Ovary (tissue), 3 donors: Measurements from ENCODE around the gene CLDN15.

Experiments
- EP300 ChIP-seq: sonication (generic); formaldehyde crosslinking; IDR thresholded peaks from one replicate; pipeline ENCODE4 v1.6.1; 2017; ENCODE audit warnings: antibody characterized with exemption
- POLR2A ChIP-seq: fragments of 450-650 bp; IDR thresholded peaks from one replicate; pipeline ENCODE4 v1.6.1; 2017; ENCODE audit warnings: antibody characterized with exemption, mild to moderate bottlenecking, moderate library complexity
- TF ChIP-seq, protein P1 (sequence below), 3 donors: fragments of 450-650 bp in 2 of 3; fragments of 200-600 bp in 1 of 3; IDR thresholded peaks; one replicate each; pipeline versions ENCODE4 v1.5.1 to v1.8.0; 2016 to 2022; ENCODE audit warnings: antibody characterized with exemption in 3 of 3, mild to moderate bottlenecking in 1 of 3
- donor health status: DM: no; HTN: no; CAD: no.

DNA sequence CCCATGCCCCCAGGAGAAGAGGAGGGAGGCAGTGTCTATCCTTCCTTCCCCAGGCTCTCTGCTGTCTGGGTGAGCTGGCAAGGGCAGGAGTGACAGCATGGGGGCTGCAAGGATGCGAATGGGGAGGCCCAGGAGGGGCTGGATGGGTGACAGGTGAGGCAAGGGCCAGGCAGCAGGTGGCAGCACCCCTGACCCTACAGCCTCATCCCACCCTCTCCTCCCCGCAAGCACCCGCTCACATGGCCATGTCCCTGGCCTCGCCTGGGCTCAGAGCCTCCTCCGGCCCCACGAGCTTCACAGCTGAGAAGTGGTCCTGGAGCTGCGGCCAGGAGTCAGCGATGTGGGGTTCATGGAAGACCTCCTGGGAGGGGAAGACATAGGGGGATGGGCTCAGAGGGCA, 25.6 kb downstream of the CLDN15 start:
- TF ChIP-seq, protein P1, sequence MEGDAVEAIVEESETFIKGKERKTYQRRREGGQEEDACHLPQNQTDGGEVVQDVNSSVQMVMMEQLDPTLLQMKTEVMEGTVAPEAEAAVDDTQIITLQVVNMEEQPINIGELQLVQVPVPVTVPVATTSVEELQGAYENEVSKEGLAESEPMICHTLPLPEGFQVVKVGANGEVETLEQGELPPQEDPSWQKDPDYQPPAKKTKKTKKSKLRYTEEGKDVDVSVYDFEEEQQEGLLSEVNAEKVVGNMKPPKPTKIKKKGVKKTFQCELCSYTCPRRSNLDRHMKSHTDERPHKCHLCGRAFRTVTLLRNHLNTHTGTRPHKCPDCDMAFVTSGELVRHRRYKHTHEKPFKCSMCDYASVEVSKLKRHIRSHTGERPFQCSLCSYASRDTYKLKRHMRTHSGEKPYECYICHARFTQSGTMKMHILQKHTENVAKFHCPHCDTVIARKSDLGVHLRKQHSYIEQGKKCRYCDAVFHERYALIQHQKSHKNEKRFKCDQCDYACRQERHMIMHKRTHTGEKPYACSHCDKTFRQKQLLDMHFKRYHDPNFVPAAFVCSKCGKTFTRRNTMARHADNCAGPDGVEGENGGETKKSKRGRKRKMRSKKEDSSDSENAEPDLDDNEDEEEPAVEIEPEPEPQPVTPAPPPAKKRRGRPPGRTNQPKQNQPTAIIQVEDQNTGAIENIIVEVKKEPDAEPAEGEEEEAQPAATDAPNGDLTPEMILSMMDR (IDR thresholded peaks at IDR 0.05), result no peak
- TF ChIP-seq EP300 (no peak), POLR2A (no peak)
